Osteoblast (primary cell): Measurements from ENCODE around the gene CASKIN1. TPM values are rescaled to one million over a fixed set of nuclear protein-coding genes. Genes with fewer than 3 reads are reported as not detected.

ENCODE experiments used
- DNase-seq: peaks from one replicate; pipeline ENCODE4 v3.0.0; 2011; ENCODE audit warnings: low spot score, mixed read lengths; ENCODE audit not compliant: insufficient read length; ENCODE audit errors: missing footprints
- H2AFZ ChIP-seq: 2 replicates; pipeline ENCODE4 v1.6.0; 2011; ENCODE audit warnings: mild to moderate bottlenecking, low read length
- H3K27ac ChIP-seq: 2 replicates; pipeline ENCODE4 v1.5.1; 2011; ENCODE audit warnings: mild to moderate bottlenecking, low read depth, low read length, moderate library complexity
- H3K27me3 ChIP-seq: 2 replicates; pipeline ENCODE4 v1.6.0; 2012; ENCODE audit warnings: mild to moderate bottlenecking, control low read depth, inconsistent platforms, low read length, moderate library complexity; ENCODE audit not compliant: insufficient read depth
- H3K36me3 ChIP-seq: 2 replicates; pipeline ENCODE4 v1.5.1; 2011; ENCODE audit warnings: mild to moderate bottlenecking, low read length, control low read depth, moderate library complexity; ENCODE audit not compliant: insufficient read depth
- H3K4me1 ChIP-seq: 2 replicates; pipeline ENCODE4 v1.5.1; 2011; ENCODE audit warnings: mild to moderate bottlenecking, low read length, control low read depth, moderate library complexity; ENCODE audit not compliant: insufficient read depth
- H3K4me2 ChIP-seq: 2 replicates; pipeline ENCODE4 v1.6.0; 2011; ENCODE audit warnings: mild to moderate bottlenecking, low read length; ENCODE audit not compliant: insufficient read depth
- H3K4me3 ChIP-seq: fragments of 200-600 bp; sonication (generic); 3 replicates; pipeline ENCODE4 v1.5.1; 2012; ENCODE audit warnings: mild to moderate bottlenecking, low read length, inconsistent platforms; ENCODE audit not compliant: insufficient read depth
- H3K79me2 ChIP-seq: 2 replicates; pipeline ENCODE4 v1.6.0; 2012; ENCODE audit warnings: mild to moderate bottlenecking, low read length, control low read depth, inconsistent platforms; ENCODE audit not compliant: insufficient read depth
- H3K9me3 ChIP-seq: 2 replicates; pipeline ENCODE4 v1.5.1; 2011; ENCODE audit warnings: low read depth, low read length, control low read depth
- H4K20me1 ChIP-seq: 2 replicates; pipeline ENCODE4 v1.6.0; 2012; ENCODE audit warnings: mild to moderate bottlenecking, low read length, control low read depth; ENCODE audit not compliant: insufficient read depth
- total RNA-seq: library from RNA; depleted of rRNA; stranded (reverse); fragments of >200 nt; gene quantifications from 2 replicates; pipeline ENCODE4 v1.2.3, GENCODE V29; 2012
- TF ChIP-seq, protein P1 (sequence below): IDR thresholded peaks from 2 replicates; pipeline ENCODE4 v1.5.1; 2011; ENCODE audit warnings: mild to moderate bottlenecking, low read depth, low read length, moderate library complexity; ENCODE audit errors: extremely low read depth

CASKIN1 gene
- total RNA-seq, 1 donor: not detected

DNA sequence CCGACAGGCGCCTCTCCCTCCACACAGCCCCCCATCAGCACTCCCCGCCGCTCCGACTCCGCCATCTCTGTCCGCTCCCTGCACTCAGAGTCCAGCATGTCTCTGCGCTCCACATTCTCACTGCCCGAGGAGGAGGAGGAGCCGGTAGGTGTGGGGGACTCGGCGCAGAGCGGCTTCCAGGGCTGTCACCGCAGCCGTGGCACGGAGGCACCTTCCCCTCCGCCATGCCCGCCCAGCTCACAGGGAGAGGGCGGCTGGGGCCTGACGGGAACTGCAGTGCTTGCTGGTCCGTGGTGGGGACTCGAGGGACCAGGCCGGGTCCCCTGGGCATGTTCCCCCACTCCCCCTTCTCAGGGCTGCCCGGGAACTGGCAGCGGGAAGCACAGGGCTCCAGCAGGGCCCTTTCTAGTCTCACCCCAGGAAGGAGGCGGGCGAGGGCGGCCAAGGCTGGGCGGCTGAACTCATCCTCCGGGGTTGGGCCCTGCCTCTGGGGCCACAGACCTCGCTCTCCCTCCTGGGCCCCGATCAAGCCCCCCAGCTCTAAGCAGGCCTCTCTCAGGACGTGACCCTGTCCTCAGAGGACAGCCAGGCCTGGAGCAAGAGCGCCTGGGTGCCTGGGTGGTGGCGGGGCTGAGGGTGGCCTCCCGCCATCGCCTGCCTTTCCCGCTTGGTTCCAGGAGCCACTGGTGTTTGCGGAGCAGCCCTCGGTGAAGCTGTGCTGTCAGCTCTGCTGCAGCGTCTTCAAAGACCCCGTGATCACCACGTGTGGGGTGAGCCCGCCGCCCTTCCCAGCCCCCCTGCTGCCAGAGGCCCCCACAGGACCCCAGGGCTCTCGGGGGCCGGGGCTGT, 25.6 kb downstream of the CASKIN1 start:
- H3K27me3 ChIP-seq: no peaks in the 10 kb centered on the region
- no peak overlapping the region for H3K27ac ChIP-seq
- DNase-seq: no peak
- no peak overlapping the region for H3K4me3 ChIP-seq
- H2AFZ ChIP-seq: no peak overlapping the region
- peaks cover 26% of the 10 kb centered on the region for H3K79me2 ChIP-seq
- peaks cover 21% of the 10 kb centered on the region for H4K20me1 ChIP-seq
- no peak overlapping the region for H3K4me2 ChIP-seq
- peaks cover 37% of the 10 kb centered on the region for H3K36me3 ChIP-seq
- H3K4me1 ChIP-seq: no peaks in the 10 kb centered on the region
- no peaks in the 10 kb centered on the region for H3K9me3 ChIP-seq
- TF ChIP-seq, protein P1, sequence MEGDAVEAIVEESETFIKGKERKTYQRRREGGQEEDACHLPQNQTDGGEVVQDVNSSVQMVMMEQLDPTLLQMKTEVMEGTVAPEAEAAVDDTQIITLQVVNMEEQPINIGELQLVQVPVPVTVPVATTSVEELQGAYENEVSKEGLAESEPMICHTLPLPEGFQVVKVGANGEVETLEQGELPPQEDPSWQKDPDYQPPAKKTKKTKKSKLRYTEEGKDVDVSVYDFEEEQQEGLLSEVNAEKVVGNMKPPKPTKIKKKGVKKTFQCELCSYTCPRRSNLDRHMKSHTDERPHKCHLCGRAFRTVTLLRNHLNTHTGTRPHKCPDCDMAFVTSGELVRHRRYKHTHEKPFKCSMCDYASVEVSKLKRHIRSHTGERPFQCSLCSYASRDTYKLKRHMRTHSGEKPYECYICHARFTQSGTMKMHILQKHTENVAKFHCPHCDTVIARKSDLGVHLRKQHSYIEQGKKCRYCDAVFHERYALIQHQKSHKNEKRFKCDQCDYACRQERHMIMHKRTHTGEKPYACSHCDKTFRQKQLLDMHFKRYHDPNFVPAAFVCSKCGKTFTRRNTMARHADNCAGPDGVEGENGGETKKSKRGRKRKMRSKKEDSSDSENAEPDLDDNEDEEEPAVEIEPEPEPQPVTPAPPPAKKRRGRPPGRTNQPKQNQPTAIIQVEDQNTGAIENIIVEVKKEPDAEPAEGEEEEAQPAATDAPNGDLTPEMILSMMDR: no peak

DNA sequence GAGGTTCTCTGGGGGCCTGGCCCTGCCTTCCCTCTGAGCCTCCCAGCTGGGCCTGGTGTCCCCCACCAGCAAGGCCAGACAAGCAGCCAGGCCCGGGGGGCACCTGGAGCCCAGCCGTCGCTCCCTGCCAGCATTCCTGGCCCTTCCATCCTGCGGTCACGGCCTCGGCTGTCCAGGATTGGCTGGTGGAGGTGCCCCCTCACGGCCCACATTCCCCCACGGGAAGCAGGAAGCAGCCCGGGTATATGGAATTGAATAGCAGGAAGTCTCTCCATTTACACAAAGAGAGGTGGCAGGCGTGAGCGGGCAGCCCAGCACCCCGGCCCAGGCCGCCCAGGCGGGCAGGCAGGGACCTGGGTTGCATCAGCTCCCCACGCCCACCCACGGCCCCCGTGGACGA, 26.3 kb downstream of the CASKIN1 start:
- no peaks in the 10 kb centered on the region for H3K9me3 ChIP-seq
- DNase-seq: no peak
- H3K4me1 ChIP-seq: no peaks in the 10 kb centered on the region
- H2AFZ ChIP-seq: no peak overlapping the region
- H3K27me3 ChIP-seq: no peaks in the 10 kb centered on the region
- TF ChIP-seq, protein P1: no peak
- no peak overlapping the region for H3K4me3 ChIP-seq
- H3K79me2 ChIP-seq: peaks cover 33% of the 10 kb centered on the region
- peaks cover 25% of the 10 kb centered on the region for H4K20me1 ChIP-seq
- H3K4me2 ChIP-seq: no peak overlapping the region
- H3K36me3 ChIP-seq: peaks cover 32% of the 10 kb centered on the region
- no peak overlapping the region for H3K27ac ChIP-seq

DNA sequence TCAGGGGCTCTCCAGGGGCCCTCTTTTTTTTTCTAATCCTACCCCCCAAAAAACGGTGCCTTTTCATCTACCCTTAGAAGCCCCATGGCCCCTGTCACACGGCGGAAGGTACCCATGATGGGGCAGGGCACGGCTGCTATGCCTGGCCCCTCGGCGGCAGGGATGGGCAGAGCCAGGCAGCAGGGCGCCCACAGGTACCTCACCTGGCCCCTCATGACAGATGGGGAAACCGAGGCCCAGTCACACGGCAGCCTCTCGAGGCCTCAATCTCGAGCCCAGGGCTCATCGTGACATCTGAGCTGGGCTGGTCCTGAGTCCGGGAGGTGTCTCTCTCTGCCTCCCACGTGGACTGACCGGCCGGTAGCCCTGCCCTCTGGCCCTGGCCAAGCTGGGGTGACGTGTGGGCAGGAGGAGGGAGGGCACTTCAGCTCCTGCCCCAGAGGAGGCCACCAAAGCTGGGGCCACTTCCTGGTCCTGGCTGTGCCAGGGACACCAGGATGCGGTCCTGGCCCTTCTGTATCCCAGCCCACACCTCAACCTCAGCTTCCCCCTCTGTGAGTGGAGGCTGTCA, 29.3 kb downstream of the CASKIN1 start:
- Histone ChIP-seq H3K27me3 (no peaks in the 10 kb centered on the region), H2AFZ (no peak overlapping the region), H3K36me3 (peaks cover 16% of the 10 kb centered on the region), H4K20me1 (peaks cover 36% of the 10 kb centered on the region), H3K27ac (no peak overlapping the region), H3K4me1 (no peaks in the 10 kb centered on the region), H3K4me3 (no peak overlapping the region), H3K9me3 (no peaks in the 10 kb centered on the region), H3K79me2 (peaks cover 60% of the 10 kb centered on the region), H3K4me2 (no peak overlapping the region)
- TF ChIP-seq, protein P1: no peak
- no peak for DNase-seq
